NAMALWA (cell line): ENCODE results near the gene KRT28.

Source experiments
- DNase-seq: peaks from one replicate; pipeline ENCODE4 v3.0.0-alpha.2; 2015; ENCODE audit warnings: low spot score

Gene KRT28, protein sequence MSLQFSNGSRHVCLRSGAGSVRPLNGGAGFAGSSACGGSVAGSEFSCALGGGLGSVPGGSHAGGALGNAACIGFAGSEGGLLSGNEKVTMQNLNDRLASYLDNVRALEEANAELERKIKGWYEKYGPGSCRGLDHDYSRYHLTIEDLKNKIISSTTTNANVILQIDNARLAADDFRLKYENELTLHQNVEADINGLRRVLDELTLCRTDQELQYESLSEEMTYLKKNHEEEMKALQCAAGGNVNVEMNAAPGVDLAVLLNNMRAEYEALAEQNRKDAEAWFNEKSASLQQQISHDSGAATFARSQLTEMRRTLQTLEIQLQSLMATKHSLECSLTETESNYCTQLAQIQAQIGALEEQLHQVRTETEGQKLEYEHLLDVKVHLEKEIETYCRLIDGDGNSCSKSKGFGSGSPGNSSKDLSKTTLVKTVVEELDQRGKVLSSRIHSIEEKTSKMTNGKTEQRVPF

GRCh38 chr17:40799859-40800258 is at the start of gene KRT28:
Gene KRT28 (minus strand): TSS chr17:40799959. CDS start chr17:40799893, 66 bp downstream.
- DNase-seq, result no peak

GRCh38 chr17:40848583-40849235 is 49.0 kb upstream of the KRT28 start:
- DNase-seq, result no peak

GRCh38 chr17:40846515-40847144 is 46.9 kb upstream of the KRT28 start:
- DNase-seq, result no peak

DNA sequence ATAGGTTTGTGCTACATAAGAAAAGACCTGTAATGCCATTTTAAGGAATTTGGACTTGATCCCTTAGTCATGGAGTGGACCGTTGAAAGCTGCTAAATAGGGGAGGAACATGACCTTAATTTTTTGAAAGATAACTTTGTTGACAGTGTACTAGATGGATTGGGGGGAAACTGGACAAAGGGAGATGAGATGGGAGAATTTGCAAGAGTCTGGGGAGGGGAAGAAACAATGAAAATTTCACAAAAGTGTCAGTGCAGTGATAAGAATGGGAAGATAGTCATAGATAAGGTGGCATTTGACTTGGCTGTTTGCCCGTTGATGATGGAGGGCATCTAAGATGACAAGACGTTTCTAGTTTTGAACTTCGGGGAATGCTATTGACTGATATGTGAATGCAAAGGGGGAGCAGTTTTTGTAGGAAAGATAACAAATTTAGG is 44.9 kb upstream of the KRT28 start:
- no peak for DNase-seq

DNA sequence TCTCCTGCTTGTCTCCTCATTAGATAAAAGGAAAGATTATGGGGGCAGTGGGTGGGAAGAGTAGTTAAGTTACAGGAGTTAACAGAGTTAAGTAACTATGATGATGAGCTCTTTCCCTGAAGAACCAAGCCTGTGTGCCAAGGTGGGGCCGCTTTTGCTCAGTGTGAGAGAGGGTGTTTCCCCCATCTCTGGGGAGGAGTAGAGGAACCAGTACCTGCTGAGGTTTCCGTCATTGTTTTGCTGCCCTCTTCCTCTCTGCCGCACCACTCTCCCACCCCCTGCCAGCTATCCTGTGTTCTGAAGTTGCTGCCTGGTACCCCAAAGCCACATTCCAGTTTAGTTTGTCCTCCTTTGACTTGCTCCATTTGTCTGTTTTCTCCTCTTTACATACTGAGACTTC is 43.5 kb upstream of the KRT28 start:
- no peak for DNase-seq

DNA sequence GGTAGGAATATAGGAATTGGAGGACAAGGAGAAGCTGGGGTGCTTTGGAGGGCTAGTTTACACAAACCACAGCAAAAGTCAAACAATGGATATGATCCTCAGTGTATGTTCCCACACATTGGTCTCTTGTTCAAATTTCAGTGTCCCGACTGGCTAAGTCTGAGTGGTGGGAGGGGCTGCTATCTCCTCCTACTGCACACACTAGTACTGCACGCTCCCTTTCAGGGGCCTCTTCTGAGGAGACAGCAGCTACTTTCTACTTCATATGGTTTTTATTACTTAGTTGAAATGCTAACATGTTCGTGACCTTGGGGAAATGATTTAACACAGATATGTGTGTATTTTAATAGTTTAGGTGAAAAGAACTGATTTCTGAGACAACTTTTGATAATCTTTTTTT is 41.5 kb upstream of the KRT28 start:
- no peak for DNase-seq

DNA sequence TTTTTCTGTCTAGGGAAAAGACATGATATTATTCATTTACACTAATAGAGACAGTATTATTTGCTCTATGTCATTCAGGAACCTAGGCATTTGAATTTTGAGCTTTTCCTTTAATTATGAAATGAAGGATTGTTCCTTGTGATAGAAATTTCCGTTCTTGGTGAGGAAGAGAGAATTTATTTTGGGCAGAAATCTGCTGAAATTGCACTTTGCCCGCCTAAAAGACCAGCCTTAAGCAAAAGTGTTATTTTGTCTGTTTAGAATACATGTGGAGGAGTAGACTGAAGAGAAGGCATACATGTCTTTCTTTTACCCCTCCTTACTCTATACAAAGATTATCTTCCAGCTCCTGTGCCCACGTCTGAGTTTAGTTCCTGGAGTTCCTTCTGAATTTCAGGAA is 39.4 kb upstream of the KRT28 start:
- no peak for DNase-seq

GRCh38 chr17:40836020-40836419 is 36.3 kb upstream of the KRT28 start:
- DNase-seq, result no peak

DNA sequence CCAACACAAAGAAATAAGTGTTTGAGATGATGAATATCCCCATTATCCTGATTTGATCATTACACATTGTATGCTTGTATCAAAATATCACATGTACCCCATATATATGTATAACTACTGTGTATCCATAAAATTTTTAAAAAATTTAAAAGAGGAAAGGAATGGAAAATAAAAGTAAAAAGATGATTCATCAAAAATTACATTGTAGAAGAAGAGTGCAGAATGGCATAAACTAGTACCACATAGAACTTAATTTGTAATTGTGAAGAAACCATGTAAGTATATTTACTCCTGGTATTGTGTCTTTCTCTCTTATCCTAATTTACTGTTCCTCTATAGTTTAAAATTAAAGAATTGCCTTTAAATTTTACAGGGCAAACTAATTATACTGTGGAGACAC is 34.1 kb upstream of the KRT28 start:
- DNase-seq, result no peak

GRCh38 chr17:40832840-40833239 is 33.1 kb upstream of the KRT28 start:
- DNase-seq, result no peak

DNA sequence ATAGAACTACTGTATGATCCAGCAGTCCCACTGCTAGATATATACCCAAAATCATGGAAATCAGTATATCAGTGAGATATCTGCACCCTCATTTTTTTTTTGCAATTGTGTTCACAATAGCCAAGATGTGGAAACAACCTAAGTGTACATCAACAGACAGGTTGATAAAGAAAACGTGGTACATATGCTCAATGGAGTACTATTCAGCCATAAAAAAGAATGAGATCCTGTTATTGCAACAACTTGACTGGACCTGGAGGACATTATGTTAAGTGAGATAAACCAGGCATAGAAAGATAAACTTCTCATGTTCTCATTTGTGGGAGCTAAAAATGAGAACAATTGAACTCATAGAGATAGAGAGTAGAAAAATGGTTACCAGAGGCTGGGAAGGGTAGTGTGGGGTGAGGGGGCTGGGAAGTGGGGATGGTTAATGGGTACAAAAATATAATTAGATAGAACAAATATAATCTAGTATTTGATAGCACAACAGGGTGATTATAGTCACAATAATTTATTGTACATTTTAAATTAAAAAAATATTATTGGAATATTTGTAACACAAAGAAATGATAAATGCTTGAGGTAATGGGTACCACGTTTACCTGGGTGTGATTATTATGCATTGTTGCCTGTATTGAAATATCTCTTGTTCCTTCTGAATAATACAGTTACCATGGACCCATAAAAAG is 30.5 kb upstream of the KRT28 start:
- DNase-seq, result no peak

- DNase-seq, result no peak
These were observed 28.8 kb upstream of the KRT28 start for GRCh38 chr17:40828454-40829044.

DNA sequence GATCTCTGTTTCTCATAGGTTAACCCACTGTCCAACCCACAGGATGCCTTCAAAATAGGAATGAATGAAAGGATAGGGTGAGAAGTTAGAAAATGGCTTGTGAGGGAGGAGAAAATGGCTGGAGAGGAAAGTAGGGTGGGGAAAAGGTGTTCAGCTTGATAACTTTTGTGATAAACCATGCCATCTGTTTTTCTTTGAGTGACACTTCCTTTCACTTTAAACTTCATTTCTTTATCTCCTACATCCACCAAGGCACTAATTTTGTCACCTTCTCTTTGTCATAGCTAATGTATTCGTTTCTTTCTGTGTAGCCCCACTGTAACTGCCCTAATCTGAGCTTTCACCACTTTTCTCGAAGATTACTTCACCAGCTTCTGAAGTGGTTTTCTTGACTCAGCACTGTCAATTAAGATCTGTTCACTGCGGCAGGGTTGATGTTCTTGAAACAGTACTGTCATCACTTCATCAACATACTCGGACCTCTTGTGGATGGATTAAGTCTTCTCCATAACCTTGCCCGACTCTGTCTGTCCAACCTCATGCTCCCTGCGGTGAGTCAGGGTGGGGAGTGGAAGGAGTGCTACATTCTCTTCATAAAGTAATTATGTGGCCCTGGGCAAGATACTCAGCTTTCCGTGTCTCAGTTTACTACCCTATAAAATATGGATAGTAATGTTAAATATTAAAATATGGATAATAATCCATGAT is 28.1 kb upstream of the KRT28 start:
- no peak for DNase-seq

GRCh38 chr17:40825599-40825998 is 25.8 kb upstream of the KRT28 start:
- DNase-seq, result no peak

DNA sequence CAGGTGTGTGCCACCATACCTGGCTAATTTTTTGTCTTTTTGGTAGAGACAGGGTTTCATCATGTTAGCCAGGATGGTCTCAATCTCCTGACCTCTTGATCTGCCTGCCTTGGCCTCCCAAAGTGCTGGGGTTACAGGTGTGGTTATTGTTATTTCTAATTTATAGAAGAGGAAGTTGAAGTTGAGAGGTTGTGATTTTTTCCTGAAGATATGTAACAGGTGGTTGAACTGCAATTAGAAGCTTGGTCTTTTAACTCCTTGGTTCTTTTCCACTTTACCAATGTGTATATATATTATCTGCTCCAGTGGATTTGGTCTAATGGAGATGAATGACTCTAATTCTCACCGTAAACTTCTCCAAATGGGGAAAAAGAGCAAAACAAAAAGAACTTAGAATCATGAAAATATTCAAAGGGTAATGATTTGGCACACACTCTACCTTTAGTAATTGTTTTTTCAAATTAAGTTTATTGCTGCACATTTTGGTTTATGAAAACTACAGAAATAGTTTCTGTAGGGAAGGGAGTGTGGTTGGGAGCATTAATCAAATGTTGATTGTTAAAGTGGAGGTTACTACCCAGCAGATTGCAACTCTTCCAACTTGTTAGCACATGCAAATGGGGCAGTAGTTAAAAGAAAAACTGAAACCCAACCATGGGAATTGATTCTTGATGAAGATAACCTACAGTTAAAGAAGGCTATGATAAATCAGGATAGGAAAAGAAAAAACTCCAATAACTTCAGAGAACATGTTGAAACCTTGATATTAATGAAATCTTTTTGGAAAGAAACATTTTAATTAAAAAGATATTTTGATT is 24.5 kb upstream of the KRT28 start:
- no peak for DNase-seq

GRCh38 chr17:40822132-40822812 is 22.5 kb upstream of the KRT28 start, which contains the start of gene KRT10:
Gene KRT10 (minus strand): TSS chr17:40822614. CDS start chr17:40822585, 29 bp downstream.
- DNase-seq, result no peak

DNA sequence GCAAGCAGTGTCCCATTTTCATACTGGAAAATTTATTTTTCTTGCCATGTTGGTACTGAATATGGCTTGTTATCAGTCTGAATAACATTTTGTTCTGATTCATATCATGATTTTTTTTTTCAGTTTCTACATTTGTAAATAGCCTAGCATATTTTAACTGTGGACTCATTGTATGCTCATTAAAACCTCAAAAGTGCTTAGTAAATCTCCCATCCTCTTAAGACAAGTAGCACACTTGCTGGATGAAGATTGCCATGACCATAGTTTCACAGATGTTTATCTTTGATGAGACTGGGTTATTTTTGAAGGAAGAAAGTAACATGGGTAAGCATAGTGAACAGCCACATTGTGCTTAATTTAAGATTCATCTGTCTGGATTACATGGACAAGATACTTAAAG is 21.8 kb upstream of the KRT28 start:
- DNase-seq, result no peak

GRCh38 chr17:40820228-40820838 is 20.6 kb upstream of the KRT28 start:
- no peak for DNase-seq

DNA sequence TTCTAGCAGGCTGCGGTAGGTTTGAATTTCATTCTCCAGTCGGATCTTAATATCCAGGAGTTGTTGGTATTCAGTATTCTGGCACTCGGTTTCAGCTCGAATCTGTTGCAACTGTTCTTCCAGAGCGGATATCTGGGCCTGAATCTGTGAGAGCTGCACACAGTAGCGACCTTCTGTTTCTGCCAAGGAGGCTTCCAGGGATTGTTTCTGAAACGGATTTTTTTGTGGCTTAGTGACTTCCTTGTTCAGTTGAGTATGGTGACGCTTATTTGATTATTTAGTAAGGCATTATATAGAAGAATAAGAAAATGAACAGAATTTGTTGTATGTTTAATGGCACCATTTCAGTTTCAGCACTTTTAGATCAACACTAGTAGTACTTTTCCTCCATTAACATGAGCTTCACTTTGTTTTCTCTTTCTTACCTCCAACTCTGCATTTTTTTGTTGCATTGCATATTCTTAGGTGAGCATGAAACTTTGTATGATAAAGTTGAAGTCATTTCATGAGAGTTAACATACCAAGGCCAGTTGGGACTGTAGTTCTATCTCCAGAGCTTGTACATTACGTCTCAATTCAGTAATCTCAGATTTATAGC is 19.9 kb upstream of the KRT28 start:
- DNase-seq, result peak; percentile 5
